Mucosa of rectum (tissue), 2 donors: ENCODE data around the gene PTGER1.

ENCODE experiments used
- H3K27ac ChIP-seq, 2 donors: one replicate each; pipeline ENCODE4 v1.7.0; 2013; ENCODE audit warnings: inconsistent platforms in 2 of 2, low read depth in 2 of 2, low read length in 2 of 2
- H3K27me3 ChIP-seq, 2 donors: one replicate each; pipeline ENCODE4 v1.7.0; 2013; ENCODE audit warnings: low read length in 2 of 2; ENCODE audit not compliant: control insufficient read depth in 2 of 2, insufficient read depth in 2 of 2
- H3K36me3 ChIP-seq, 2 donors: one replicate each; pipeline ENCODE4 v1.7.0; 2013; ENCODE audit warnings: low read length in 2 of 2; ENCODE audit not compliant: control insufficient read depth in 2 of 2, insufficient read depth in 2 of 2
- H3K4me1 ChIP-seq, 2 donors: one replicate each; pipeline ENCODE4 v1.7.0; 2013; ENCODE audit warnings: low read length in 2 of 2, mild to moderate bottlenecking in 1 of 2; ENCODE audit not compliant: control insufficient read depth in 2 of 2, insufficient read depth in 2 of 2
- H3K4me3 ChIP-seq, 2 donors: one replicate each; pipeline ENCODE4 v1.7.0; 2013; ENCODE audit warnings: low read length in 2 of 2
- H3K9ac ChIP-seq, 2 donors: one replicate each; pipeline ENCODE4 v1.7.0; 2013; ENCODE audit warnings: low read length in 2 of 2, low read depth in 1 of 2, mild to moderate bottlenecking in 1 of 2
- H3K9me3 ChIP-seq, 2 donors: one replicate each; pipeline ENCODE4 v1.7.0; 2013; ENCODE audit warnings: low read length in 2 of 2; ENCODE audit not compliant: control insufficient read depth in 2 of 2
- donor health status: healthy.
- donor health status: Normal muscosa, but diverticular disease.

PTGER1 gene

GRCh38 chr19:14475251-14476073, at the start of gene PTGER1:
TSS of gene PTGER1 (minus strand) at chr19:14475354. CDS start at chr19:14474320, 1,034 bp downstream.
- Histone ChIP-seq H3K4me3 (peak within 1 kb of the TSS in 1 of 2 donors; percentile 43), H3K9ac (peak within 1 kb of the TSS in 1 of 2 donors; percentile 43), H3K36me3 (peaks cover 23 to 30% of the 10 kb centered on the region in 2 donors), H3K4me1 (peaks cover 9 to 27% of the 10 kb centered on the region in 2 donors), H3K9me3 (no peaks in the 10 kb centered on the region), H3K27me3 (peaks cover 5 to 8% of the 10 kb centered on the region in 2 donors), H3K27ac (peak within 1 kb of the TSS; percentile 38 to 47)

- Histone ChIP-seq H3K27ac (no peak overlapping the region), H3K36me3 (peaks cover 8 to 12% of the 10 kb centered on the region in 2 donors), H3K4me3 (no peak overlapping the region), H3K4me1 (peaks cover 22% of the 10 kb centered on the region in 2 donors), H3K9ac (no peak overlapping the region), H3K9me3 (no peaks in the 10 kb centered on the region), H3K27me3 (no peaks in the 10 kb centered on the region)
Observed at GRCh38 chr19:14520543-14520942, 45.4 kb upstream of the PTGER1 start.

GRCh38 chr19:14519860-14520407, 44.8 kb upstream of the PTGER1 start:
- Histone ChIP-seq H3K36me3 (peaks cover 14 to 18% of the 10 kb centered on the region in 2 donors), H3K9ac (no peak overlapping the region), H3K27me3 (no peaks in the 10 kb centered on the region), H3K4me3 (no peak overlapping the region), H3K4me1 (peaks cover 28% of the 10 kb centered on the region in 2 donors), H3K27ac (peak overlapping the region; percentile 5 to 66), H3K9me3 (no peaks in the 10 kb centered on the region)

GRCh38 chr19:14519245-14519859, 44.2 kb upstream of the PTGER1 start:
- Histone ChIP-seq H3K27me3 (no peaks in the 10 kb centered on the region), H3K27ac (peak overlapping the region; percentile 95 to 97), H3K9ac (peak overlapping the region in 1 of 2 donors; percentile 80), H3K4me3 (no peak overlapping the region), H3K4me1 (peaks cover 28 to 31% of the 10 kb centered on the region in 2 donors), H3K36me3 (peaks cover 20 to 24% of the 10 kb centered on the region in 2 donors), H3K9me3 (no peaks in the 10 kb centered on the region)

GRCh38 chr19:14517840-14518505, 42.8 kb upstream of the PTGER1 start, which contains the start of gene DNAJB1:
TSS of gene DNAJB1 (minus strand) at chr19:14518397. CDS start at chr19:14518349, 48 bp downstream.
- peaks cover 22 to 31% of the 10 kb centered on the region in 2 donors for H3K36me3 ChIP-seq
- H3K27me3 ChIP-seq = no peaks in the 10 kb centered on the region
- H3K4me1 ChIP-seq = peaks cover 28 to 31% of the 10 kb centered on the region in 2 donors
- peak within 1 kb of the TSS; percentile 98 to 100 for H3K9ac ChIP-seq
- no peaks in the 10 kb centered on the region for H3K9me3 ChIP-seq
- peak within 1 kb of the TSS; percentile 85 to 95 for H3K4me3 ChIP-seq
- peak within 1 kb of the TSS; percentile 99 to 100 for H3K27ac ChIP-seq

- Histone ChIP-seq H3K27me3 (no peaks in the 10 kb centered on the region), H3K4me1 (peaks cover 28 to 31% of the 10 kb centered on the region in 2 donors), H3K9me3 (no peaks in the 10 kb centered on the region)
Observed at GRCh38 chr19:14517446-14517839, 42.3 kb upstream of the PTGER1 start.

GRCh38 chr19:14516746-14517438, 41.7 kb upstream of the PTGER1 start:
- H3K27ac ChIP-seq = peak overlapping the region; percentile 99 to 100
- H3K9ac ChIP-seq = peak overlapping the region; percentile 85 to 100
- H3K4me1 ChIP-seq = peaks cover 28 to 31% of the 10 kb centered on the region in 2 donors
- H3K27me3 ChIP-seq = no peaks in the 10 kb centered on the region
- H3K9me3 ChIP-seq = no peaks in the 10 kb centered on the region
- H3K36me3 ChIP-seq = peaks cover 22 to 31% of the 10 kb centered on the region in 2 donors
- peak overlapping the region; percentile 85 to 95 for H3K4me3 ChIP-seq

More at GRCh38 chr19:14517446-14517839, 42.3 kb upstream of the PTGER1 start:
- Histone ChIP-seq H3K36me3 (peaks cover 22 to 31% of the 10 kb centered on the region in 2 donors), H3K9ac (peak overlapping the region; percentile 85 to 100), H3K27ac (peak overlapping the region; percentile 99 to 100), H3K4me3 (peak overlapping the region; percentile 85 to 95)

- Histone ChIP-seq H3K4me3 (peak overlapping the region; percentile 85 to 95), H3K27ac (peak overlapping the region; percentile 99 to 100), H3K36me3 (peaks cover 22 to 31% of the 10 kb centered on the region in 2 donors), H3K9me3 (no peaks in the 10 kb centered on the region), H3K27me3 (no peaks in the 10 kb centered on the region), H3K9ac (peak overlapping the region in 1 of 2 donors; percentile 100), H3K4me1 (peaks cover 28 to 33% of the 10 kb centered on the region in 2 donors)
Observed at GRCh38 chr19:14516048-14516534, 40.9 kb upstream of the PTGER1 start.

GRCh38 chr19:14515501-14516047, 40.4 kb upstream of the PTGER1 start:
- H3K4me3 ChIP-seq = peak overlapping the region; percentile 85 to 95
- no peak overlapping the region for H3K27ac ChIP-seq
- no peak overlapping the region for H3K9ac ChIP-seq

More at GRCh38 chr19:14515501-14516047, 40.4 kb upstream of the PTGER1 start:
- Histone ChIP-seq H3K9me3 (no peaks in the 10 kb centered on the region), H3K27me3 (no peaks in the 10 kb centered on the region), H3K36me3 (peaks cover 22 to 31% of the 10 kb centered on the region in 2 donors), H3K4me1 (peaks cover 30 to 34% of the 10 kb centered on the region in 2 donors)
